Thyroid gland (tissue), 4 donors: ENCODE results near the gene RNPEPL1. TPM values are rescaled to one million over a fixed set of nuclear protein-coding genes. Genes with fewer than 3 reads are reported as not detected.

Source experiments
- DNase-seq, 2 donors: peaks; one replicate each; pipeline ENCODE4 v3.0.0-alpha.2; 2019
- H3K27ac ChIP-seq, 3 donors: fragments of 200-600 bp; sonication (generic); 1 replicate in 2 of 3; 2 replicates in 1 of 3; pipeline ENCODE4 v1.5.1; 2016 to 2019; ENCODE audit warnings: mild to moderate bottlenecking in 1 of 3, moderate library complexity in 1 of 3
- H3K27me3 ChIP-seq: fragments of 200-600 bp; sonication (generic); one replicate; pipeline ENCODE4 v1.5.1; 2019
- H3K36me3 ChIP-seq, 2 donors: fragments of 200-600 bp; sonication (generic); one replicate each; pipeline ENCODE4 v1.5.1; 2016 to 2019
- H3K4me1 ChIP-seq, 2 donors: fragments of 200-600 bp; sonication (generic); one replicate each; pipeline ENCODE4 v1.5.1; 2017 to 2019
- H3K4me3 ChIP-seq, 3 donors: fragments of 200-600 bp; sonication (generic); replicated peaks in 1 of 3; 1 replicate in 2 of 3; 2 replicates in 1 of 3; pipeline ENCODE4 v1.5.1; 2016; ENCODE audit warnings: mild to moderate bottlenecking in 1 of 3
- H3K9me3 ChIP-seq: fragments of 200-600 bp; sonication (generic); one replicate; pipeline ENCODE4 v1.5.1; 2017
- CTCF ChIP-seq, 6 experiments: fragments of 200-600 bp in 3 of 6; fragments of 450-650 bp in 3 of 6; sonication (generic) in 3 of 6; IDR thresholded peaks; one replicate each; pipeline ENCODE4 v1.5.1; 2016 to 2019; ENCODE audit warnings: antibody characterized with exemption in 6 of 6, mild to moderate bottlenecking in 2 of 6, inconsistent platforms in 1 of 6, moderate library complexity in 1 of 6
- POLR2A ChIP-seq, 2 donors: fragments of 450-650 bp; IDR thresholded peaks; one replicate each; pipeline ENCODE4 v1.6.1; 2017; ENCODE audit warnings: antibody characterized with exemption in 2 of 2, mild to moderate bottlenecking in 2 of 2, moderate library complexity in 1 of 2
- WGBS, 2 donors: methylation state at CpG; one replicate each; pipeline ENCODE4 v1.1.5; 2017; 5-methylcytosine and 5-hydroxymethylcytosine counted together
- intact Hi-C: fragments of 100-400 bp; cut with DNase I; formaldehyde crosslinking; loops from one replicate; pipeline ENCODE4 v1.15.1; 2023
- total RNA-seq, 4 donors: library from RNA; depleted of rRNA; stranded (reverse); fragments of >200 nt; gene quantifications; one replicate each; pipeline ENCODE4 v1.2.3, GENCODE V29; 2016

The RNPEPL1 gene
- total RNA-seq, 4 donors from 2014 or later = 20.0 to 45.5 (median 37.3) TPM

DNA sequence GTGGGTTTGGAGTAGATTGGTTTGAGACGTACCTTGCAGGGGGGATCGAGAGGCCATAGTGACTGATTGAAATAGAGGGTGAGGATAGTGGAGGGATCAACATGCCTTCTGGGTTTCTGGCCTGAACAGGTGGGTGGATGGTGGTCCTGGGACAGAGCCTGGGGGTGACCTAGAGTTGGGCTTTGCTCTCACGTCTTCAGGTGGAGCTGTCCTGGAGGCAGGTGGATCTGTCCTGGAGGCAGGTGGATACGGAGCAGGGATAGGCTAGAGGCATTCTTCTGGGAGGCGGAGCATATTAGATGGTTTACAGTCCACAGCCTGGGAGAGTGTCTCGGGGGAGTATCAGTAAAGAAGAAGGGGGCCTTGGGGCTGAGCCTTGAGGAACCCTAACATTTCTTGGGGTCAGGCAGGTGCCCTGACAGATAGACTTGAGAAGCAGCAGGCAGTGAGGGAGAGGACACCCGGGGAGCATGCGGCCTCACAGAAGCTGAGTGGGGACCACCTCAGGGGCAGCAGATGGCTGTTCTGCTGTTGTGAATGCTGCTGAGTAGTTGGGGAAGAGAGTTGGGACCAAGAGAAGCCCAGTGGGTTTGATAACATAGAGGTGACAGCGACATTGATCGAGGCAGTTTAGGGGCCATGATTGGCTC, 19.8 kb downstream of the RNPEPL1 start:
- no peaks in the 10 kb centered on the region for H3K27me3 ChIP-seq
- intact Hi-C loops = no loop called here
- H3K4me1 ChIP-seq = peaks cover 26 to 32% of the 10 kb centered on the region in 2 donors
- no peaks in the 10 kb centered on the region for H3K9me3 ChIP-seq
- no peak overlapping the region for H3K27ac ChIP-seq
- no peak for DNase-seq
- TF ChIP-seq POLR2A (IDR thresholded peaks at IDR 0.05) (no peak), CTCF (IDR thresholded peaks at IDR 0.05) (no peak)
- 74 to 83% methylated on average over 10 of the region's 10 CpGs for WGBS, 2 donors
- H3K4me3 ChIP-seq = no peak overlapping the region
- peaks cover 3 to 13% of the 10 kb centered on the region in 2 donors for H3K36me3 ChIP-seq

DNA sequence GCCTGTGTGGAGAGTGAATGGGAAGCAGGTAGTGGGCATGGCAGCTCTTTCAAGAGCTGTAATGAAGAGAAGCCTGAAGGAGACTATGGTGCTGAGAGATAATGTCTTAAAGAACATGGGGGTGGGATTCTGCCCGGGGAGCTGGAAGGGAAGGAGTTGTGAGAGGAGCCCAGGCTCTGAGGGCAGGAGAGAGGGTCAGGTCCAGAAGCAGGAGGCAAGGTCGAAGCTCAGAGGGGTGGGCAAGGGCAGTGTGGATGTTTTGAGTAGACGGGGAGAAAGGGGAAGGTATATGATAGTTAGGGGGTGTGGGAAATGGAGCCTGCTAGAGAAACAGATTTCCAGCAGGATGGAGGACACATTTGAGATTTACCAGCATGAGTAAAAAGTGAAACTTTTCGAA, 20.4 kb downstream of the RNPEPL1 start:
- DNase-seq = no peak
- Histone ChIP-seq H3K4me3 (no peak overlapping the region), H3K27ac (no peak overlapping the region), H3K36me3 (peaks cover 3 to 13% of the 10 kb centered on the region in 2 donors), H3K4me1 (peaks cover 26 to 32% of the 10 kb centered on the region in 2 donors), H3K27me3 (no peaks in the 10 kb centered on the region), H3K9me3 (no peaks in the 10 kb centered on the region)
- intact Hi-C loops = no loop called here
- TF ChIP-seq CTCF (IDR thresholded peaks at IDR 0.05) = no peak
- no peak for TF ChIP-seq POLR2A (IDR thresholded peaks at IDR 0.05)
- 72 to 87% methylated on average over 4 of the region's 4 CpGs for WGBS, 2 donors

- Histone ChIP-seq H3K9me3 (no peaks in the 10 kb centered on the region), H3K4me3 (no peak overlapping the region), H3K27me3 (no peaks in the 10 kb centered on the region), H3K36me3 (peaks cover 3 to 13% of the 10 kb centered on the region in 2 donors), H3K27ac (no peak overlapping the region), H3K4me1 (peaks cover 24 to 29% of the 10 kb centered on the region in 2 donors)
- WGBS, 2 donors = 84 to 86% methylated on average over 9 to 14 of the region's 14 CpGs
- DNase-seq = no peak
- no peak for TF ChIP-seq CTCF (IDR thresholded peaks at IDR 0.05)
- TF ChIP-seq POLR2A (IDR thresholded peaks at IDR 0.05) = no peak
- intact Hi-C loops = no loop called here
Measured at GRCh38 chr2:240589375-240589774, 21.1 kb downstream of the RNPEPL1 start.

DNA sequence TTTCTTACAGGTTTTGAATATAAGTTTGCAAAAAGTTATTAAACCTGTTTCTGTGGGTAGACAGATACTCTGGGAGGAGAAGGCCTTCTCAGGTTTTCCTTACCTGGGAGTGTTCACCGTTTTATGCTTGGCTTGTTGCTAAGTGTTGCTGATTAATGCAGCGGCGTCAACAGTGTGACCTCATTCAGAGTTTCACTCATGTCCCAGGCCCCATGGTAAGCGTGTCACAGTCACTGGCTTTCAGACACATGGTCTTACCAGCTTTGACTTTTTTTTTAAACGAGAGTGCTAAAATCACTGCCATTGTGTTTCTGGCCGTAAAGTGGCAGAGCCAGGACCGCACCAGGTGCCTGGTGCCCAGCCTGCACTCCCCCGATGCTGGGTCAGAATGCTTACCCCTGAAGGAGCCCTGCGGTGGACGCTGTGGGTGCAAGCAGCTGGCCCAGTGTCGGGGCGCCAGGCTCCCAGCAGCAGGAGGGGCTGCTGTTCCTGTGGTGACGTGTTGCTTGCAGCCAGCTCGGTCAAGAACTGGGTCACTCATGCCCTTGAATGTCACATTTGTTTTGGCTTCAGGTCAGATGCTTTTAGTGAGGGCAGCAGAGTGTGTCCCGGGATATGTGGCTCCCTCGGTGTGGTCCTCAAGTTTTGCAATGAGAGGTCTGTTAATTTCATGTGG, 21.7 kb downstream of the RNPEPL1 start:
- intact Hi-C loops = loop anchor here (10.0 kb wide), 1 partner anchor 115 kb away; no protein-coding TSS in a partner anchor
- H3K27me3 ChIP-seq = no peaks in the 10 kb centered on the region
- H3K4me1 ChIP-seq = peaks cover 18 to 22% of the 10 kb centered on the region in 2 donors
- H3K27ac ChIP-seq = no peak overlapping the region
- H3K9me3 ChIP-seq = no peaks in the 10 kb centered on the region
- H3K4me3 ChIP-seq = no peak overlapping the region
- 90 to 91% methylated on average over 10 to 16 of the region's 16 CpGs for WGBS, 2 donors
- TF ChIP-seq CTCF (IDR thresholded peaks at IDR 0.05) (no peak), POLR2A (IDR thresholded peaks at IDR 0.05) (no peak)
- peaks cover 3 to 13% of the 10 kb centered on the region in 2 donors for H3K36me3 ChIP-seq
- no peak for DNase-seq

- no peaks in the 10 kb centered on the region for H3K27me3 ChIP-seq
- 93 to 99% methylated on average over 4 to 13 of the region's 21 CpGs for WGBS, 2 donors
- intact Hi-C loops = loop anchor here (10.0 kb wide), 1 partner anchor 114 kb away; no protein-coding TSS in a partner anchor
- TF ChIP-seq CTCF (IDR thresholded peaks at IDR 0.05) = no peak
- no peak for TF ChIP-seq POLR2A (IDR thresholded peaks at IDR 0.05)
- no peak overlapping the region for H3K27ac ChIP-seq
- DNase-seq = no peak
- H3K9me3 ChIP-seq = no peaks in the 10 kb centered on the region
- peaks cover 11 to 15% of the 10 kb centered on the region in 2 donors for H3K4me1 ChIP-seq
- H3K4me3 ChIP-seq = no peak overlapping the region
- H3K36me3 ChIP-seq = peaks cover 3 to 13% of the 10 kb centered on the region in 2 donors
Measured at GRCh38 chr2:240590681-240591111, 22.4 kb downstream of the RNPEPL1 start.
